Panc1 (cell line): ENCODE measurements around the gene RBP4.

Experiments
- CTCF ChIP-seq: fragments of 450-650 bp; IDR thresholded peaks from 2 replicates; pipeline ENCODE4 v1.5.1; 2017; ENCODE audit warnings: mild to moderate bottlenecking
- POLR2AphosphoS5 ChIP-seq: IDR thresholded peaks from 2 replicates; pipeline ENCODE4 v1.6.1; 2012; ENCODE audit warnings: mild to moderate bottlenecking, low read depth, low read length, moderate library complexity
- REST ChIP-seq, 2 experiments: IDR thresholded peaks; 2 replicates each; pipeline ENCODE4 v1.6.1; 2011 to 2012; ENCODE audit warnings: low read depth in 2 of 2, control low read depth in 1 of 2, low read length in 1 of 2, mild to moderate bottlenecking in 1 of 2, moderate library complexity in 1 of 2; ENCODE audit not compliant: insufficient read depth in 1 of 2
- SIN3A ChIP-seq: IDR thresholded peaks from 2 replicates; pipeline ENCODE4 v1.6.1; 2012; ENCODE audit warnings: low read depth, mild to moderate bottlenecking, low read length, moderate library complexity, borderline replicate concordance; ENCODE audit not compliant: insufficient read depth
- TCF7L2 ChIP-seq: IDR thresholded peaks from 2 replicates; pipeline ENCODE4 v1.6.1; 2011; ENCODE audit warnings: mild to moderate bottlenecking, low read depth, low read length, inconsistent platforms

- TF ChIP-seq REST (IDR thresholded peaks at IDR 0.05; ENCODE audit: insufficient read depth in 1 of 2, low read depth in 2 of 2, low read length in 1 of 2) (no peak), CTCF (no peak), SIN3A (no peak), POLR2AphosphoS5 (no peak), TCF7L2 (no peak)
These were observed 20.2 kb downstream of the RBP4 start for GRCh38 chr10:93580828-93581227.
